ENCODE results near the gene MBP.

Gene MBP

GRCh38 chr18:77133835-77134496 lies 1.4 kb upstream of the MBP start:
- DNase-seq (ENCODE audit: low spot score), result no peak

GRCh38 chr18:77133051-77133834 lies 660 bp upstream of the MBP start:
- no peak for DNase-seq (ENCODE audit: low spot score)

- no peak for DNase-seq (ENCODE audit: low spot score)
Observed at GRCh38 chr18:77131652-77132368, 773 bp downstream of the MBP start.

DNA sequence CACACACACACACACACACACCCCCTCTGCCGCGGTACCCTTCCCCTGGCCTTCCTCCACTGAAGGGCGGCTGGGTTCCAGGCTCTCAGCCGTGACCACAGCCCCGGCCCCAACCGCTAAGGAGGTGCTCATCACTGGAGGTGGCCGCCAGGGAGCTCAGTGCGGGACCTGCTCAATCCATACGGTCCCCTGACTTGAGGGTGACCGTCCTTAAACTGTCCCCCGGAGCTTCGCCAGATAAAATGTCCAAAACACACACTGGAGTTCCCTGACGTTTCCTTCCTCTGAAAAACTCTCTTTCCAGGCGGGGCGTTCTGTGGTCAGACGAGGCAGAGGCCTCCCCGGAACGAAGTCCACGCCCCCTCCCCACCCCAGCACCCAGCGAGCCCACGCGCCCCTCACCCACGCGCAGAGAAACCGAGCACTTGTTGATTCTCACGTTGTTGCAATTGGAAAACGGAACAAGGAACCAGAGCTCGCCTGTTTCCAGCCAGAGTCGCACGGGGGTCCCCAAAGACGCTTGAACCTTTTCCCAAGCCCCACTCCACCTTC lies 1.4 kb downstream of the MBP start:
- DNase-seq (ENCODE audit: low spot score), result no peak

- no peak for DNase-seq (ENCODE audit: low spot score)
Observed at GRCh38 chr18:77130229-77131099, 2.1 kb downstream of the MBP start.

- no peak for DNase-seq (ENCODE audit: low spot score)
Observed at GRCh38 chr18:77129150-77129551, 3.4 kb downstream of the MBP start.

GRCh38 chr18:77127769-77128671 lies 4.6 kb downstream of the MBP start:
- peak; percentile 66 for DNase-seq (ENCODE audit: low spot score)

- peak; percentile 55 for DNase-seq (ENCODE audit: low spot score)
Observed at GRCh38 chr18:77124452-77124922, 8.1 kb downstream of the MBP start.

DNA sequence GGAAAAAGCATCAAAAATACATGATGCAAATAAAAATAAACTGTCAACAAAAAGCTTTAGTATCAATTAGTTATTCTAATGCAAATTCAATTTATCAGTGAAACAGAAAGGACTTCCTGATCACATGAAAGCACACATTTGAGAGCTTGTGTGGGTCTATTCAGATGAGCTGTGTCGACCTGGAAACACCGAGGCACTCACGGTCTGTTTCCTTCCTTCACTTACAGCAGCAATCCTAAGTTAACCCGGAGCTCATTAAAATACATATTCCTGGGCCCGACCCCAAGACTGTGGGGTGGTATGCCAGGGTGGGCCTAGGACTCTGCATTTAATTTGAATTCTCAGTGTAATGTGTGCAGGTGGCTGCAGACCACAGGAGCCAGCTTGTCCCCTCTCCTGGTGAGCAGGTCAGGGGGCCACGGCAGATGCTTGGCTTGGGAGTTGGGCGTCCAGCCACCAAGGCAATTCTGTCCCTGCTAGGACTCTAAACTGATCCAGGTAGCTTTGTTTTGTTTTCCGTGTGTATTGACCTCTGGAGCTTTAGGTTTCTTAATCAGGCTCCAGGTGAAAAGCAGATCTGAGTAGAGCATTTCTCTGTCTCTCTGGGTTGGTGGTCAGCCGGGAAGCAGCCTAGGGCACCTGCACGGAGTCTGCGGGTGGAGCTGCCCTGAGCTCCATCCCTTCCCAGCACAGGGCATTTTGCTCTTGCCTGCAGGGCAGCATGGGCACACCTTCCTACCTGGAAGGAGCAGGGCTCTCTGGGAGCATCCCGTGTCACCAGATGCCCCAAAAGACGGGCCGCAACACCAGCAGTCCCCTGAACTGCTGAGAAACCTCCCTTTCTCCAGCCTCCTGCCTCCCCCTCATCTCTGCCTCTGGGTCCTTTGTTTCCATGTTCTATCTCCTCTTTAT lies 9.0 kb downstream of the MBP start:
- DNase-seq (ENCODE audit: low spot score), result no peak

DNA sequence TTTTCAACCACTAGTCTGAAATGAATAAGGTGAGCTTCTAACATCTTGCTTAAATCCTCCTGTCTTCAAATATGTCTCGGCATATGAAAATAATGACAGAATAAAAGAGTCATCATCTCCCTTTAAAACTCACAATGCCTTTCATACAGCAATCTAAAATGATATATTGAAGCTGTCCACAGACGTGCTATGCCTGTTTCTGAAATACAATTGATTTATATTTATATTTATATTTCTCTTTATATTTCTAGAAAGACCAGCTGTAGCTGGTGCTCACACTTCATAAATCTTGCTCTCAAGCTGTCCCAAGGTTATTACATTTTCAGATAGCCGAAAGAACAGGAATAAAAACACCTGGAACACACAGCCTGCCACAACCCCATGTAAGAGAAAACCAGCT lies 11.1 kb downstream of the MBP start:
- no peak for DNase-seq (ENCODE audit: low spot score)

DNA sequence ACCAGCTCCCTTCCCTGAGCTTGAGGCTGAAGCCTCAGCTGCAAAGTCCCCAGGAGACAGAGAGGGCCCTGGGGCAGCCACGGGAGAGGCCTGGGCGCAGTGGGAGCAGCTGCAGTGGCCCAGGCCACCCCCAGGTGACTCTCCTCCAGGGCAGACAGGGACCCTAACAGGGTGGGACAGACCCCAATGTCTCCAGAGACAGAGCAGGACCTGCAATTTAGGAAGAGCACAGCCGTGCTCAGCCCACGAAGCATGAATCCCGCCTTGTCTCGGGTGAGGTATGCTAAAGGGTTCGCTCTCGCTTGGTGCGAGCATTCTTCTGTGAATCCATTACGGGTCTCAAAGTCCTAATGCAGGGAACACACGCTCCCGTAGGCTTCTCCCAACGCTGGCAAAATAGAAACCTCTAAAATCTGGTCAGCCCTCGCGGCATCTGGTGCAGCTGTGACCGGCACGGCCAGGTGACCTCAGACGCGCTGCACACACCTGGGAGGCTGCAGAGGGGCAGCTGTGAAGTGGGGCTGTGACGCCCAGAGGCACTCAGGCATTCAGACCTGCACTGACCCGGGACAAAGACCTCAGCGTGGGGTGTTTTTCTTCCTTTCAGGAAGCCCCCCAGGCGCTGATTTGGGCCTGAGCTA lies 12.6 kb downstream of the MBP start:
- no peak for DNase-seq (ENCODE audit: low spot score)

DNA sequence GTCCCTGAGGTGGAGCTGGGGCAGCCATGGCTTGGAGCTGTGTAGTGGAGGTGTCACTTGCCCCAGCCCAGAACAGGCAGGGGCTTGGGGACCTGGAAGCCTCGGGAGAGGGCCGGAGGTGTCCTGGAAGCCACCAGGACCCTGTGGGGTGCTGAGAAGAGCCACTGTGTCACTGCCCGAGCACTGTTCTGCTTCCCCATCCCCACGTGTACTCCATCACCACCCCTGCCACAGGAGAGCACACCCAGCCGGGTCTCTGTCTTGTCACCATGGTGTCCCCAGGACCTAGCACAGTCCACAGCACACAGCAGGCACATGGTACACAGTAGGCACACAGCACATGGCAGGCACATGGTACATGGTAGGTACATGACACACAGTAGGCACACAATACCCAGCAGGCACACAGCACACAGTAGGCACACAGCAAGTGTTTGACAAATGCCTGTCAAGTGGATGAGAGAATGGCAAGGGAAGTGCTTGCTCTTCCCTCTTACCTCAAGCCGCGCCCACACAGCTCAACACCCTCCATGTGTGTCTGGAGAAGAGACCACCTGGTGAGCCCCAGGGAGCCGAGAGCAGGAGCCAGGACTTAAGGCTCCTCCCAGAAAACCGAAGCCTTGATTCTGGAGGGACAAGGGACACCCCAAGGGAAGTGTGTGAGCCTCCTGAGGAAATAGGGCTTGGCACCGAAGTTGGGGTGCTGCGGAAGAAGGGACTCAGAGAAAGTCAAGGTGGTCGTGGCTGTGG lies 13.3 kb downstream of the MBP start:
- DNase-seq (ENCODE audit: low spot score), result no peak

- no peak for DNase-seq (ENCODE audit: low spot score)
Observed at GRCh38 chr18:77118256-77119090, 14.1 kb downstream of the MBP start.

DNA sequence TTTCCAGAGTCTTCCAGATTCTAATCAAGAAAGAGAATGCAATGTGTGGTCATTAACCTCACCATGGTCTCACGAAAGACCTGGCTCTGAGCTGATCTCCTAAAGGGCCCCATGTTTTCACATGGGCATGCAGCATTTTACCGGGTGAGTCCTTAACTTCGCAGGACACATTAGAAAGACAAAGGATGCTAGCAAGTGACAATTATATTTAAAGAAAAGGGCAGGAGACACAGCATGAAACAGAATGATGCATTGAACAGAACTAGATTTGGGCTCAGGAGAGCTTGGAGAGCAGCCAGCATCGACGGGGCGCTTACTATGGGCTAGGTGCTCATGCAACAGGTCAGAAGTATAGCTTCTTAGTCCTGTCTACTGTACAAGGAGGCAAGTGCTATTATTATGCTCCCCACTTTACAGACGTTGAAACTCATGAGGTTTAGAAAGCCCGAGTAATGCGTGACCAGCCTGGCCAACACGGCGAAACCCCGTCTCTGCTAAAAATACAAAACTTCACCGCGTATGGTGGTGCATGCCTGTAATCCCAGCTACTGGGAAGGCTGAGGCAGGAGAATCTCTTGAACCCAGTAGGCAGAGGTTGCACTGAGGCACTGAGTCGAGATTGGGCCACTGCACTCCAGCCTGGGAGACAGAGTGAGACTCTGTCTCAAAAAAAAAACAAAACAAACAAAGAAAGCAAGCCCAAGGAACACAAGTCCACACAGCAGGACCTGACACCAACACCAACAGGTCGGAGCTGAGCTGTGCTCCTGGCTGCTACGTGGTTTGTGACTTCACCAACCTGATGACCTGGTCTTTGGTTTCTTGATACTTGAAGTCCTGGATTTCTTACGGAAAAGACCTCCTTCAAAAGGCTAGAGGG lies 16.1 kb downstream of the MBP start:
- no peak for DNase-seq (ENCODE audit: low spot score)

GRCh38 chr18:77115192-77115953 lies 17.2 kb downstream of the MBP start:
- DNase-seq (ENCODE audit: low spot score), result no peak
